Neural cell (in vitro differentiated cells): ENCODE data around the gene MYH7B. TPM values are rescaled to one million over a fixed set of nuclear protein-coding genes. Genes with fewer than 3 reads are reported as not detected.

Experiments used
- H2AFZ ChIP-seq: fragments of 200-600, 300-800 bp; sonication (generic), shearing (Covaris generic); 2 replicates; pipeline ENCODE4 v1.6.0; 2014; ENCODE audit warnings: low read depth, mild to moderate bottlenecking, antibody characterized with exemption, low read length, moderate library complexity
- H3F3A ChIP-seq: fragments of 200-600 bp; shearing (Covaris generic); 2 replicates; pipeline ENCODE4 v1.6.1; 2016; ENCODE audit warnings: mild to moderate bottlenecking, moderate library complexity, mixed read lengths, antibody characterized with exemption, low read length; ENCODE audit not compliant: insufficient read depth, poor library complexity, severe bottlenecking
- H3K27ac ChIP-seq: fragments of 200-600, 300-800 bp; sonication (generic), shearing (Covaris generic); 2 replicates; pipeline ENCODE4 v1.5.1; 2014; ENCODE audit warnings: mild to moderate bottlenecking, low read length, moderate library complexity
- H3K27me3 ChIP-seq: fragments of 300-800, 200-600 bp; sonication (generic), shearing (Covaris generic); 2 replicates; pipeline ENCODE4 v1.6.0; 2014; ENCODE audit warnings: mild to moderate bottlenecking, low read depth, low read length, moderate library complexity; ENCODE audit not compliant: insufficient read depth
- H3K36me3 ChIP-seq: fragments of 300-800, 200-600 bp; sonication (generic), shearing (Covaris generic); 2 replicates; pipeline ENCODE4 v1.5.1; 2014; ENCODE audit warnings: mild to moderate bottlenecking, antibody characterized with exemption, low read length, moderate library complexity; ENCODE audit not compliant: insufficient read depth
- H3K4me2 ChIP-seq: fragments of 300-800, 200-600 bp; sonication (generic), shearing (Covaris generic); 2 replicates; pipeline ENCODE4 v1.6.0; 2014; ENCODE audit warnings: mild to moderate bottlenecking, low read length
- H3K4me3 ChIP-seq: fragments of 300-800, 200-600 bp; sonication (generic), shearing (Covaris generic); 2 replicates; pipeline ENCODE4 v1.5.1; 2014; ENCODE audit warnings: mild to moderate bottlenecking, low read length, moderate library complexity
- H3K79me2 ChIP-seq: fragments of 200-600 bp; shearing (Covaris generic); replicated peaks from 2 replicates; pipeline ENCODE4 v1.6.0; 2014; ENCODE audit warnings: mild to moderate bottlenecking, low read length, moderate library complexity; ENCODE audit not compliant: insufficient read depth
- H3K9ac ChIP-seq: fragments of 300-800, 200-600 bp; sonication (generic), shearing (Covaris generic); 2 replicates; pipeline ENCODE4 v1.6.1; 2016; ENCODE audit warnings: mild to moderate bottlenecking, low read length, mixed read lengths
- H3K9me2 ChIP-seq: fragments of 200-600 bp; shearing (Covaris generic); 2 replicates; pipeline ENCODE4 v1.6.1; 2016; ENCODE audit warnings: mild to moderate bottlenecking, low read length, mixed read lengths; ENCODE audit not compliant: insufficient read depth
- H3K9me3 ChIP-seq: fragments of 200-600, 300-800 bp; sonication (generic), shearing (Covaris generic); 2 replicates; pipeline ENCODE4 v1.6.1; 2016; ENCODE audit warnings: mild to moderate bottlenecking, mixed run types, low read length, moderate library complexity, mixed read lengths
- H4K20me1 ChIP-seq: fragments of 200-600 bp; shearing (Covaris generic); 2 replicates; pipeline ENCODE4 v1.6.1; 2016; ENCODE audit warnings: mild to moderate bottlenecking, mixed run types; ENCODE audit not compliant: insufficient read depth
- EP300 ChIP-seq: fragments of 450-650 bp; conservative IDR thresholded peaks from 2 replicates; pipeline ENCODE4 v1.6.1; 2014; ENCODE audit warnings: antibody characterized with exemption, mild to moderate bottlenecking, moderate library complexity; ENCODE audit not compliant: poor library complexity, severe bottlenecking
- EZH2 ChIP-seq: fragments of 200-600, 300-800 bp; shearing (Covaris generic), sonication (generic); IDR thresholded peaks from 2 replicates; pipeline ENCODE4 v1.6.1; 2014; ENCODE audit warnings: antibody characterized with exemption, low read length, borderline replicate concordance, mild to moderate bottlenecking; ENCODE audit not compliant: insufficient read depth, poor library complexity, severe bottlenecking
- MXI1 ChIP-seq: fragments of 450-650 bp; conservative IDR thresholded peaks from 2 replicates; pipeline ENCODE4 v1.6.1; 2014; ENCODE audit warnings: antibody characterized with exemption, mild to moderate bottlenecking; ENCODE audit not compliant: poor library complexity, severe bottlenecking
- POLR2AphosphoS5 ChIP-seq: IDR thresholded peaks from 2 replicates; pipeline ENCODE4 v1.6.1; 2012
- RAD21 ChIP-seq: fragments of 450-650 bp; conservative IDR thresholded peaks from 2 replicates; pipeline ENCODE4 v1.6.1; 2014; ENCODE audit warnings: antibody characterized with exemption, mild to moderate bottlenecking, moderate library complexity
- SMC3 ChIP-seq: fragments of 450-650 bp; conservative IDR thresholded peaks from 2 replicates; pipeline ENCODE4 v1.6.1; 2014; ENCODE audit warnings: antibody characterized with exemption, mild to moderate bottlenecking, moderate library complexity; ENCODE audit not compliant: poor library complexity
- TAF1 ChIP-seq: IDR thresholded peaks from 2 replicates; pipeline ENCODE4 v1.6.1; 2012; ENCODE audit warnings: low read depth
- polyA plus RNA-seq: library from polyadenylated mRNA; depleted of rRNA; stranded (reverse); fragments of >200 nt; gene quantifications from 2 replicates; pipeline ENCODE4 v1.2.3, GENCODE V29; 2014
- TF ChIP-seq, protein P1 (sequence below): fragments of 450-650 bp; IDR thresholded peaks from 2 replicates; pipeline ENCODE4 v1.5.1; 2014; ENCODE audit warnings: antibody characterized with exemption, mild to moderate bottlenecking, moderate library complexity; ENCODE audit not compliant: poor library complexity, severe bottlenecking
- TF ChIP-seq, protein P2 (sequence below): IDR thresholded peaks from 2 replicates; pipeline ENCODE4 v1.6.1; 2012; ENCODE audit warnings: borderline replicate concordance

MYH7B gene
- polyA plus RNA-seq, 1 donor from 2014 or later, result not detected

DNA sequence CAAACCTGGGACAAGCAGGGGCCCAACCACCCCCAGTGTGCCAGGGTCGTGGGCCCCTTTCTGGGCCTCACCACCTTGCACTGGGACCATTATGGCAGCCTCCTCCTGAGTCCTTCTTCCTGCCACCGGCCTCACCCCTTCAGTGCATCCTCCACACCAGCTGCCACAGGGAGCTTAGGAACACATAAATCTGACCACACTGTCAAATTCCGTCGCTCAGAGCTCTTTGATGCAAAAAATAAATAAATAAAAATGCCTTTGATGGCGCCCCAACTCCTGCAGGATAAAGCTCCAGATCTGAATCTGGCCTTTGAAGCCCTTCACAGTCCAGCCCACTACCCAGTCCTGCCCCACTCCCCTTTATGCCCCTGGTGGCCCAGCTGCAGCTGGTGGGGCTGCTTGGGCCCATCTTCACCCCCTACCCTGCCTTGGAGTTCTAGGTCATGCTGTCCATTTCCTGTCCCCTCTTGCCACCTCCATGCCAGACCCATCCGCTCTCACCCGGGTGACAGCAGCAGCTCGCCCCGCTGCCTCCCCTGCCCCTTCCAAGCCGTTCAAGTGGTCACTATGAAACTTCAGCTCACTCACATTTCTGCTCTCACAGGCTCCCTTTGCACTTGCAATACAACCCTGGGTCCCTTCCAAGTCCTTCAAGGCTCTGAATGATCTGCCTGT lies 16.0 kb downstream of the MYH7B start:
- no peak overlapping the region for H3K9ac ChIP-seq
- H4K20me1 ChIP-seq, result no peaks in the 10 kb centered on the region
- H3F3A ChIP-seq, result no peaks in the 10 kb centered on the region
- H3K4me2 ChIP-seq, result no peak overlapping the region
- H3K9me2 ChIP-seq, result no peaks in the 10 kb centered on the region
- no peak overlapping the region for H3K4me3 ChIP-seq
- H3K36me3 ChIP-seq, result no peaks in the 10 kb centered on the region
- TF ChIP-seq, protein P1, sequence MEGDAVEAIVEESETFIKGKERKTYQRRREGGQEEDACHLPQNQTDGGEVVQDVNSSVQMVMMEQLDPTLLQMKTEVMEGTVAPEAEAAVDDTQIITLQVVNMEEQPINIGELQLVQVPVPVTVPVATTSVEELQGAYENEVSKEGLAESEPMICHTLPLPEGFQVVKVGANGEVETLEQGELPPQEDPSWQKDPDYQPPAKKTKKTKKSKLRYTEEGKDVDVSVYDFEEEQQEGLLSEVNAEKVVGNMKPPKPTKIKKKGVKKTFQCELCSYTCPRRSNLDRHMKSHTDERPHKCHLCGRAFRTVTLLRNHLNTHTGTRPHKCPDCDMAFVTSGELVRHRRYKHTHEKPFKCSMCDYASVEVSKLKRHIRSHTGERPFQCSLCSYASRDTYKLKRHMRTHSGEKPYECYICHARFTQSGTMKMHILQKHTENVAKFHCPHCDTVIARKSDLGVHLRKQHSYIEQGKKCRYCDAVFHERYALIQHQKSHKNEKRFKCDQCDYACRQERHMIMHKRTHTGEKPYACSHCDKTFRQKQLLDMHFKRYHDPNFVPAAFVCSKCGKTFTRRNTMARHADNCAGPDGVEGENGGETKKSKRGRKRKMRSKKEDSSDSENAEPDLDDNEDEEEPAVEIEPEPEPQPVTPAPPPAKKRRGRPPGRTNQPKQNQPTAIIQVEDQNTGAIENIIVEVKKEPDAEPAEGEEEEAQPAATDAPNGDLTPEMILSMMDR, result no peak
- TF ChIP-seq MXI1 (no peak), SMC3 (no peak), EP300 (no peak), TAF1 (no peak), POLR2AphosphoS5 (no peak), RAD21 (no peak), EZH2 (no peak)
- TF ChIP-seq, protein P2, sequence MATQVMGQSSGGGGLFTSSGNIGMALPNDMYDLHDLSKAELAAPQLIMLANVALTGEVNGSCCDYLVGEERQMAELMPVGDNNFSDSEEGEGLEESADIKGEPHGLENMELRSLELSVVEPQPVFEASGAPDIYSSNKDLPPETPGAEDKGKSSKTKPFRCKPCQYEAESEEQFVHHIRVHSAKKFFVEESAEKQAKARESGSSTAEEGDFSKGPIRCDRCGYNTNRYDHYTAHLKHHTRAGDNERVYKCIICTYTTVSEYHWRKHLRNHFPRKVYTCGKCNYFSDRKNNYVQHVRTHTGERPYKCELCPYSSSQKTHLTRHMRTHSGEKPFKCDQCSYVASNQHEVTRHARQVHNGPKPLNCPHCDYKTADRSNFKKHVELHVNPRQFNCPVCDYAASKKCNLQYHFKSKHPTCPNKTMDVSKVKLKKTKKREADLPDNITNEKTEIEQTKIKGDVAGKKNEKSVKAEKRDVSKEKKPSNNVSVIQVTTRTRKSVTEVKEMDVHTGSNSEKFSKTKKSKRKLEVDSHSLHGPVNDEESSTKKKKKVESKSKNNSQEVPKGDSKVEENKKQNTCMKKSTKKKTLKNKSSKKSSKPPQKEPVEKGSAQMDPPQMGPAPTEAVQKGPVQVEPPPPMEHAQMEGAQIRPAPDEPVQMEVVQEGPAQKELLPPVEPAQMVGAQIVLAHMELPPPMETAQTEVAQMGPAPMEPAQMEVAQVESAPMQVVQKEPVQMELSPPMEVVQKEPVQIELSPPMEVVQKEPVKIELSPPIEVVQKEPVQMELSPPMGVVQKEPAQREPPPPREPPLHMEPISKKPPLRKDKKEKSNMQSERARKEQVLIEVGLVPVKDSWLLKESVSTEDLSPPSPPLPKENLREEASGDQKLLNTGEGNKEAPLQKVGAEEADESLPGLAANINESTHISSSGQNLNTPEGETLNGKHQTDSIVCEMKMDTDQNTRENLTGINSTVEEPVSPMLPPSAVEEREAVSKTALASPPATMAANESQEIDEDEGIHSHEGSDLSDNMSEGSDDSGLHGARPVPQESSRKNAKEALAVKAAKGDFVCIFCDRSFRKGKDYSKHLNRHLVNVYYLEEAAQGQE, result no peak
- H3K9me3 ChIP-seq, result no peaks in the 10 kb centered on the region
- H3K79me2 ChIP-seq, result no peaks in the 10 kb centered on the region
- H3K27ac ChIP-seq, result no peak overlapping the region
- H2AFZ ChIP-seq, result no peak overlapping the region
- H3K27me3 ChIP-seq, result no peaks in the 10 kb centered on the region

DNA sequence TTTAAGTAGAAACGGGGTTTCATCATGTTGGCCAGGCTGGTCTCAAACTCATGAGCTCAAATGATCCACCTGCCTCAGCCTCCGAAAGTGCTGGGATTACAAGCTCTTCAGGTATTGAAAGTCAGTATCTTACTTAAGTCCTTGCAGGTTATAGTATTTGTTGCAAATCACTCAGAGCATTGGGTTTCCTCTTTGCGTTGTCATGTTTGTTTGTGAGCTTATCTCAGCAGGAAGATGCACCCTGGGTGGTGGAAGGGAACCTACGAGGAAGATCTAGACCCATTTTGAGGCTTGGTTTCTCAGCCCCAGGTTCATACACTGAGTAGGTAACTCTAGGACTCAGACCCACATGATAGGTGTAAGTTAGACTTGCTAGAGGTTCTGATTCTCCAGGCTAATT lies 18.6 kb downstream of the MYH7B start:
- Histone ChIP-seq H3K9me3 (no peaks in the 10 kb centered on the region), H4K20me1 (no peaks in the 10 kb centered on the region), H3K4me3 (no peak overlapping the region), H3K36me3 (no peaks in the 10 kb centered on the region), H3K27me3 (no peaks in the 10 kb centered on the region), H3F3A (no peaks in the 10 kb centered on the region), H2AFZ (no peak overlapping the region), H3K79me2 (no peaks in the 10 kb centered on the region), H3K4me2 (no peak overlapping the region), H3K27ac (no peak overlapping the region), H3K9me2 (no peaks in the 10 kb centered on the region), H3K9ac (no peak overlapping the region)
- TF ChIP-seq, protein P2, result no peak
- TF ChIP-seq MXI1, result no peak
- TF ChIP-seq TAF1, result no peak
- TF ChIP-seq EP300, result no peak
- no peak for TF ChIP-seq POLR2AphosphoS5
- no peak for TF ChIP-seq EZH2
- TF ChIP-seq SMC3, result no peak
- TF ChIP-seq RAD21, result no peak
- TF ChIP-seq, protein P1, result no peak
